Endothelial cell of umbilical vein (primary cell): ENCODE results near the gene TMEM217.

Experiments
- EZH2 ChIP-seq: IDR thresholded peaks from 2 replicates; pipeline ENCODE4 v1.6.1; 2012; ENCODE audit warnings: borderline replicate concordance, low read depth, mild to moderate bottlenecking, moderate library complexity, low read length, inconsistent platforms; ENCODE audit not compliant: severe bottlenecking
- JUN ChIP-seq: IDR thresholded peaks from 2 replicates; pipeline ENCODE4 v1.6.1; 2011; ENCODE audit warnings: borderline replicate concordance, low read depth; ENCODE audit not compliant: insufficient read length, insufficient read depth
- MYC ChIP-seq: IDR thresholded peaks from one replicate; pipeline ENCODE4 v1.6.1; 2011; ENCODE audit warnings: mild to moderate bottlenecking, low read depth, low read length
- POLR2A ChIP-seq: IDR thresholded peaks from 2 replicates; pipeline ENCODE4 v1.6.1; 2012; ENCODE audit warnings: low read depth, mild to moderate bottlenecking, control low read depth, low read length
- POLR2AphosphoS5 ChIP-seq: IDR thresholded peaks from 2 replicates; pipeline ENCODE4 v1.6.1; 2012; ENCODE audit warnings: low read depth, mild to moderate bottlenecking, control low read depth, low read length, moderate library complexity; ENCODE audit not compliant: insufficient read depth
- TF ChIP-seq, protein P1 (sequence below), 2 donors: IDR thresholded peaks; 1 replicate in 1 of 2; 2 replicates in 1 of 2; pipeline ENCODE4 v1.5.1; 2011; ENCODE audit warnings: low read length in 2 of 2, mild to moderate bottlenecking in 2 of 2, moderate library complexity in 2 of 2, control low read depth in 1 of 2, inconsistent platforms in 1 of 2, low read depth in 1 of 2; ENCODE audit not compliant: insufficient read depth in 1 of 2; ENCODE audit errors: extremely low read depth in 1 of 2

DNA sequence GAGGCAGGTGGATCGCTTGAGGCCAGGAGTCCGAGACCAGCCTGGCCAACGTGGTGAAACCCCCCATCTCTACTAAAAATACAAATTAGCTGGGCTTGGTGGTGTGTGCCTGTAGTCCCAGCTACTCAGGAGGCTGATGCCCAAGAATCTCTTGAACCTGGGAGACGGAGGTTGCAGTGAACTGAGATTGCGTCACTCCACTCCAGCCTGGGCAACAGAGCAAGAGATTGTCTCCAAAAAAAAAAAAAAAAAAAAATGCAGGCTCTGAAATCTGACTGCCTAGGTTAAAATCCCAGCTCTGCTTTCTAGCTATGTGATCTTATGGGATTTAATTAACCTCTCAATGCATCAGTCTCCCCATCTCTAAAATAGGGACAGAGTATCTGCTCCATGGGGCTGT is 3.3 kb upstream of the TMEM217 start:
- TF ChIP-seq, protein P1, sequence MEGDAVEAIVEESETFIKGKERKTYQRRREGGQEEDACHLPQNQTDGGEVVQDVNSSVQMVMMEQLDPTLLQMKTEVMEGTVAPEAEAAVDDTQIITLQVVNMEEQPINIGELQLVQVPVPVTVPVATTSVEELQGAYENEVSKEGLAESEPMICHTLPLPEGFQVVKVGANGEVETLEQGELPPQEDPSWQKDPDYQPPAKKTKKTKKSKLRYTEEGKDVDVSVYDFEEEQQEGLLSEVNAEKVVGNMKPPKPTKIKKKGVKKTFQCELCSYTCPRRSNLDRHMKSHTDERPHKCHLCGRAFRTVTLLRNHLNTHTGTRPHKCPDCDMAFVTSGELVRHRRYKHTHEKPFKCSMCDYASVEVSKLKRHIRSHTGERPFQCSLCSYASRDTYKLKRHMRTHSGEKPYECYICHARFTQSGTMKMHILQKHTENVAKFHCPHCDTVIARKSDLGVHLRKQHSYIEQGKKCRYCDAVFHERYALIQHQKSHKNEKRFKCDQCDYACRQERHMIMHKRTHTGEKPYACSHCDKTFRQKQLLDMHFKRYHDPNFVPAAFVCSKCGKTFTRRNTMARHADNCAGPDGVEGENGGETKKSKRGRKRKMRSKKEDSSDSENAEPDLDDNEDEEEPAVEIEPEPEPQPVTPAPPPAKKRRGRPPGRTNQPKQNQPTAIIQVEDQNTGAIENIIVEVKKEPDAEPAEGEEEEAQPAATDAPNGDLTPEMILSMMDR (IDR thresholded peaks at IDR 0.05; ENCODE audit: extremely low read depth in 1 of 2, insufficient read depth in 1 of 2, low read depth in 1 of 2, low read length in 2 of 2) = no peak
- TF ChIP-seq EZH2 (no peak), POLR2A (no peak), MYC (no peak), POLR2AphosphoS5 (no peak), JUN (no peak)
